GM12873 (cell line): ENCODE measurements around the gene DNMT3A.

ENCODE experiments used
- TF ChIP-seq, protein P1 (sequence below): IDR thresholded peaks from 2 replicates; pipeline ENCODE4 v1.5.1; 2012; ENCODE audit warnings: low read depth, mild to moderate bottlenecking, moderate library complexity, low read length, control low read depth; ENCODE audit not compliant: insufficient read depth; ENCODE audit errors: missing control alignments

DNMT3A gene

DNA sequence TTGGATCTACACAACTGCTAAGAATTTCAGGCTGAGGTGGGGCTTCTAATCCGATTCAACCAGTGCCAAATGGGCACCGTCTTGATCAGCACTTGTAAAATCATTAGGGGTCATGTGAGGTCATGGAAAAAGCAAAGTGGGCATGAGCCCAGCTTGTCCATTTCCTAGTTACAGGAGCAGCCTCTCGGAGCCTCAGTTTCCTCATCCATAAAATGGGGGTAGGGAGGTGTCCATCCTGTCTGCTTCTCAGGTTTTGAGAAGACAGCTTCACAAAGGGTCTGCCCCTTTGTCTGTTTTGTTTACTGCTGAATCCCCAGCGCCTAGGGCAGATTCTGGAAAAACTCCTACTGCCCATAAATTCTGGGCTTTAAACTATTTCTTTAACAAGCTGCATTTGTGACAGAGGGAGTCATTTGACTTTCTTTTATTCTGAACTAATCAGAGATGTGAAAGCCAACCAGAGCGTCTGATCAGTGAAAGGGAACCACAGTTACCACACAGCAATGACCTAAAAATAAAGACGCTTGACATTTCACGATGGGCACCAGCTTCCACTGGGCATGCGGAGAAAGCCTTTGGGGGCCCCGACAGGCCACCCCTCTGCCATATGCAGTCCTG lies 38.9 kb downstream of the DNMT3A start:
- TF ChIP-seq, protein P1, sequence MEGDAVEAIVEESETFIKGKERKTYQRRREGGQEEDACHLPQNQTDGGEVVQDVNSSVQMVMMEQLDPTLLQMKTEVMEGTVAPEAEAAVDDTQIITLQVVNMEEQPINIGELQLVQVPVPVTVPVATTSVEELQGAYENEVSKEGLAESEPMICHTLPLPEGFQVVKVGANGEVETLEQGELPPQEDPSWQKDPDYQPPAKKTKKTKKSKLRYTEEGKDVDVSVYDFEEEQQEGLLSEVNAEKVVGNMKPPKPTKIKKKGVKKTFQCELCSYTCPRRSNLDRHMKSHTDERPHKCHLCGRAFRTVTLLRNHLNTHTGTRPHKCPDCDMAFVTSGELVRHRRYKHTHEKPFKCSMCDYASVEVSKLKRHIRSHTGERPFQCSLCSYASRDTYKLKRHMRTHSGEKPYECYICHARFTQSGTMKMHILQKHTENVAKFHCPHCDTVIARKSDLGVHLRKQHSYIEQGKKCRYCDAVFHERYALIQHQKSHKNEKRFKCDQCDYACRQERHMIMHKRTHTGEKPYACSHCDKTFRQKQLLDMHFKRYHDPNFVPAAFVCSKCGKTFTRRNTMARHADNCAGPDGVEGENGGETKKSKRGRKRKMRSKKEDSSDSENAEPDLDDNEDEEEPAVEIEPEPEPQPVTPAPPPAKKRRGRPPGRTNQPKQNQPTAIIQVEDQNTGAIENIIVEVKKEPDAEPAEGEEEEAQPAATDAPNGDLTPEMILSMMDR: no peak

- TF ChIP-seq, protein P1: no peak
These were observed 40.0 kb downstream of the DNMT3A start for GRCh38 chr2:25301453-25302352.

GRCh38 chr2:25300001-25300400 lies 41.7 kb downstream of the DNMT3A start:
- TF ChIP-seq, protein P1: no peak

GRCh38 chr2:25298776-25299431 lies 42.8 kb downstream of the DNMT3A start:
- TF ChIP-seq, protein P1: no peak

DNA sequence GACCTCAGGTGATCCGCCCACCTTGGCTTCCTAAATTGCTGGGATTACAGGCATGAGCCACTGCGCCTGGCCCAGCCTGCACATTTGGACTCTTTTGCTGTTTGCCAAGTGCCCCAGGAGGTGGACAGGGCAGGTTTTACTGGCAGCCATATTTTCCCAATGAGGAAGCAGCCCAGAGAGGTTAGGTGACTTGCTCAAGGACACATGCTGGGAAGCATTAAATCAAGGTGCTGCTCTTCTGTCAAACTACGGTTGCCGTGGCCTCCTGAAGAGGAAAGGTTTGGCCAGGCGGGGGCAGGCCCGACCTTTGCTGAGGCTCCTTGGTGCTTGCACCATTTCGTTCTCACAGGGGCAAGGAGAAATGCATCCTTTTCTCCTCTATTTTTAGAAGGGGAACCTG lies 44.0 kb downstream of the DNMT3A start:
- TF ChIP-seq, protein P1: peak; percentile 20

DNA sequence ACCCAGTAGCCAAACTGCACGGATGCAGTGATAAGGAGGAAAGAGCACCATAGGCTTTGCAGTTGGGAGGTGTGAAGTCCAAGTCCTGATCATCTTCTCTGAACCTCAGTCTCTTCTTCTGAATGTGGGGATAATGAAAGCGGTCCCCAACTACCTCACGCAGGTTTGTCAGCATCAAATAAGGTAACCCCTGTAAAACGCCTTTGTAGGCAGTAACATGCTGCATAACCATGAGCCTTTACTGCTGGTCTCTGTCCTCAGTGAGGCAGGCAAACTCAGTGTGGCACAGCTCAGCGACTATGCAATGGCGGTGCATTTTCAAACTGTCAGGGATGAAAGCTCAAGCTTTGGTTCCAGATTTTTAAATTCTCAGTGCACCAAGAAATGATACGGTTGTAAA lies 46.1 kb downstream of the DNMT3A start:
- TF ChIP-seq, protein P1: no peak
